GM18511 (cell line): Measurements from ENCODE around the gene KRTAP10-10.
"Not testable (repeated sequence)": the region's sequence is repeated elsewhere in the genome, so short reads cannot be mapped to it uniquely, and the experiment has no call there.

Experiments
- ATAC-seq: cut with Tn5 transposase; IDR thresholded peaks from one replicate; pipeline ENCODE4 v1.9.1; 2021; ENCODE audit warnings: mild to moderate bottlenecking, moderate library complexity; ENCODE audit not compliant: unreplicated experiment

Gene KRTAP10-10

GRCh38 chr21:44601596-44602462, 35.3 kb upstream of the KRTAP10-10 start:
- ATAC-seq: no peak

GRCh38 chr21:44602463-44602850, 34.7 kb upstream of the KRTAP10-10 start:
- no peak for ATAC-seq

GRCh38 chr21:44603109-44603875, 33.9 kb upstream of the KRTAP10-10 start:
- ATAC-seq: no peak

GRCh38 chr21:44603911-44604310, 33.2 kb upstream of the KRTAP10-10 start:
- no peak for ATAC-seq

GRCh38 chr21:44606495-44606894, 30.7 kb upstream of the KRTAP10-10 start:
- ATAC-seq: no peak

- no peak for ATAC-seq
Measured at GRCh38 chr21:44609193-44609592, 28.0 kb upstream of the KRTAP10-10 start.

GRCh38 chr21:44610157-44610843, 26.9 kb upstream of the KRTAP10-10 start:
- not testable (repeated sequence) for ATAC-seq

- no peak for ATAC-seq
Measured at GRCh38 chr21:44611551-44611950, 25.6 kb upstream of the KRTAP10-10 start.

- ATAC-seq: no peak
Measured at GRCh38 chr21:44612029-44612486, 25.1 kb upstream of the KRTAP10-10 start, which contains the start of gene KRTAP10-8. KRTAP10-8 (plus strand) TSS chr21:44612079; CDS start chr21:44612101, 22 bp downstream.

GRCh38 chr21:44612669-44613229, 24.4 kb upstream of the KRTAP10-10 start:
- no peak for ATAC-seq

- no peak for ATAC-seq
Measured at GRCh38 chr21:44613386-44614155, 23.6 kb upstream of the KRTAP10-10 start.

- ATAC-seq: no peak
Measured at GRCh38 chr21:44614161-44614631, 23.0 kb upstream of the KRTAP10-10 start.

- ATAC-seq: no peak
Measured at GRCh38 chr21:44614961-44615391, 22.2 kb upstream of the KRTAP10-10 start.

GRCh38 chr21:44615466-44615865, 21.7 kb upstream of the KRTAP10-10 start:
- ATAC-seq: no peak

- ATAC-seq: no peak
Measured at GRCh38 chr21:44615911-44616590, 21.1 kb upstream of the KRTAP10-10 start.

GRCh38 chr21:44616591-44616926, 20.6 kb upstream of the KRTAP10-10 start:
- ATAC-seq: no peak

- no peak for ATAC-seq
Measured at GRCh38 chr21:44617071-44617501, 20.1 kb upstream of the KRTAP10-10 start.

- ATAC-seq: no peak
Measured at GRCh38 chr21:44618504-44618903, 18.7 kb upstream of the KRTAP10-10 start.

GRCh38 chr21:44618909-44619308, 18.2 kb upstream of the KRTAP10-10 start:
- ATAC-seq: no peak
